ENCODE results near the gene HBG1. TPM values are rescaled to one million over a fixed set of nuclear protein-coding genes. Genes with fewer than 3 reads are reported as not detected.

The HBG1 gene
- total RNA-seq, 2 donors from 2014 or later: not detected

DNA sequence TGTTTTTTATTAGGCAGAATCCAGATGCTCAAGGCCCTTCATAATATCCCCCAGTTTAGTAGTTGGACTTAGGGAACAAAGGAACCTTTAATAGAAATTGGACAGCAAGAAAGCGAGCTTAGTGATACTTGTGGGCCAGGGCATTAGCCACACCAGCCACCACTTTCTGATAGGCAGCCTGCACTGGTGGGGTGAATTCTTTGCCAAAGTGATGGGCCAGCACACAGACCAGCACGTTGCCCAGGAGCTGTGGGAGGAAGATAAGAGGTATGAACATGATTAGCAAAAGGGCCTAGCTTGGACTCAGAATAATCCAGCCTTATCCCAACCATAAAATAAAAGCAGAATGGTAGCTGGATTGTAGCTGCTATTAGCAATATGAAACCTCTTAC lies 24.2 kb downstream of the HBG1 start:
- H3K36me3 ChIP-seq: no peaks in the 10 kb centered on the region
- H3K9me3 ChIP-seq: no peaks in the 10 kb centered on the region
- H3K27ac ChIP-seq: no peak overlapping the region
- TF ChIP-seq, protein P1, sequence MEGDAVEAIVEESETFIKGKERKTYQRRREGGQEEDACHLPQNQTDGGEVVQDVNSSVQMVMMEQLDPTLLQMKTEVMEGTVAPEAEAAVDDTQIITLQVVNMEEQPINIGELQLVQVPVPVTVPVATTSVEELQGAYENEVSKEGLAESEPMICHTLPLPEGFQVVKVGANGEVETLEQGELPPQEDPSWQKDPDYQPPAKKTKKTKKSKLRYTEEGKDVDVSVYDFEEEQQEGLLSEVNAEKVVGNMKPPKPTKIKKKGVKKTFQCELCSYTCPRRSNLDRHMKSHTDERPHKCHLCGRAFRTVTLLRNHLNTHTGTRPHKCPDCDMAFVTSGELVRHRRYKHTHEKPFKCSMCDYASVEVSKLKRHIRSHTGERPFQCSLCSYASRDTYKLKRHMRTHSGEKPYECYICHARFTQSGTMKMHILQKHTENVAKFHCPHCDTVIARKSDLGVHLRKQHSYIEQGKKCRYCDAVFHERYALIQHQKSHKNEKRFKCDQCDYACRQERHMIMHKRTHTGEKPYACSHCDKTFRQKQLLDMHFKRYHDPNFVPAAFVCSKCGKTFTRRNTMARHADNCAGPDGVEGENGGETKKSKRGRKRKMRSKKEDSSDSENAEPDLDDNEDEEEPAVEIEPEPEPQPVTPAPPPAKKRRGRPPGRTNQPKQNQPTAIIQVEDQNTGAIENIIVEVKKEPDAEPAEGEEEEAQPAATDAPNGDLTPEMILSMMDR (IDR thresholded peaks at IDR 0.05): no peak
- no peak overlapping the region for H3K4me3 ChIP-seq
- no peak for DNase-seq (ENCODE audit: low spot score)
- H3K27me3 ChIP-seq: no peaks in the 10 kb centered on the region
- no peaks in the 10 kb centered on the region for H3K4me1 ChIP-seq

DNA sequence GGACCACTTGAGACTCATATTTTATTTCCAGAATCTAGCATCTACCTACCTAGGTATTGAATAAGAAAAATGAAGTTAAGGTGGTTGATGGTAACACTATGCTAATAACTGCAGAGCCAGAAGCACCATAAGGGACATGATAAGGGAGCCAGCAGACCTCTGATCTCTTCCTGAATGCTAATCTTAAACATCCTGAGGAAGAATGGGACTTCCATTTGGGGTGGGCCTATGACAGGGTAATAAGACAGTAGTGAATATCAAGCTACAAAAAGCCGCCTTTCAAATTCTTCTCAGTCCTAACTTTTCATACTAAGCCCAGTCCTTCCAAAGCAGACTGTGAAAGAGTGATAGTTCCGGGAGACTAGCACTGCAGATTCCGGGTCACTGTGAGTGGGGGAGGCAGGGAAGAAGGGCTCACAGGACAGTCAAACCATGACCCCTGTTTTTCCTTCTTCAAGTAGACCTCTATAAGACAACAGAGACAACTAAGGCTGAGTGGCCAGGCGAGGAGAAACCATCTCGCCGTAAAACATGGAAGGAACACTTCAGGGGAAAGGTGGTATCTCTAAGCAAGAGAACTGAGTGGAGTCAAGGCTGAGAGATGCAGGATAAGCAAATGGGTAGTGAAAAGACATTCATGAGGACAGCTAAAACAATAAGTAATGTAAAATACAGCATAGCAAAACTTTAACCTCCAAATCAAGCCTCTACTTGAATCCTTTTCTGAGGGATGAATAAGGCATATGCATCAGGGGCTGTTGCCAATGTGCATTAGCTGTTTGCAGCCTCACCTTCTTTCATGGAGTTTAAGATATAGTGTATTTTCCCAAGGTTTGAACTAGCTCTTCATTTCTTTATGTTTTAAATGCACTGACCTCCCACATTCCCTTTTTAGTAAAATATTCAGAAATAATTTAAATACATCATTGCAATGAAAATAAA lies 24.8 kb downstream of the HBG1 start:
- H3K36me3 ChIP-seq: no peaks in the 10 kb centered on the region
- no peaks in the 10 kb centered on the region for H3K27me3 ChIP-seq
- no peaks in the 10 kb centered on the region for H3K4me1 ChIP-seq
- no peak for DNase-seq (ENCODE audit: low spot score)
- H3K4me3 ChIP-seq: no peak overlapping the region
- H3K27ac ChIP-seq: no peak overlapping the region
- TF ChIP-seq, protein P1 (IDR thresholded peaks at IDR 0.05): no peak
- no peaks in the 10 kb centered on the region for H3K9me3 ChIP-seq

DNA sequence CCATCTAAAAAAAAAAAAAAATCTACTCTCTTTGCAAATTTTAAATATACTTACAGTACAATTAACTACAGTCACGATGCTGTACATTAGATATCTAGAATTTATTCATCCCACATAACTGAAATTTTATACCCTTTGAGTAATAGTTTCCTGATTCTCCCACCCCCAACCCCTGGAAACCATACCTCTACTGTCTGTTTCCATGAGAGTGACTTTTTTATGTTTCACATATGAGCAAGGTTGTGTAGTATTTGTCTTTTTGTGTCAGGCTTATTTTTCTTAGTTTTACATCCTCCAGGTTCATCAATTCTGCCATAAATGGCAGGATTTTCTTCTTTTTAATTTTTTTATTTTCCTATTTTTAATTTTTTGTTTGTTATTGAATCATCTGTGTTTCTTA lies 26.0 kb downstream of the HBG1 start:
- no peak for DNase-seq (ENCODE audit: low spot score)
- no peak overlapping the region for H3K4me3 ChIP-seq
- no peaks in the 10 kb centered on the region for H3K36me3 ChIP-seq
- TF ChIP-seq, protein P1 (IDR thresholded peaks at IDR 0.05): no peak
- H3K27ac ChIP-seq: no peak overlapping the region
- no peaks in the 10 kb centered on the region for H3K4me1 ChIP-seq
- no peaks in the 10 kb centered on the region for H3K27me3 ChIP-seq
- H3K9me3 ChIP-seq: no peaks in the 10 kb centered on the region

GRCh38 chr11:5223146-5223545 lies 26.5 kb downstream of the HBG1 start:
- Histone ChIP-seq H3K36me3 (no peaks in the 10 kb centered on the region), H3K4me3 (no peak overlapping the region), H3K27me3 (no peaks in the 10 kb centered on the region), H3K4me1 (no peaks in the 10 kb centered on the region), H3K9me3 (no peaks in the 10 kb centered on the region), H3K27ac (no peak overlapping the region)
- no peak for DNase-seq (ENCODE audit: low spot score)
- TF ChIP-seq, protein P1 (IDR thresholded peaks at IDR 0.05): no peak

GRCh38 chr11:5210376-5210885 lies 39.2 kb downstream of the HBG1 start:
- H3K4me3 ChIP-seq: no peak overlapping the region
- no peaks in the 10 kb centered on the region for H3K36me3 ChIP-seq
- TF ChIP-seq, protein P1 (IDR thresholded peaks at IDR 0.05): no peak
- H3K27ac ChIP-seq: no peak overlapping the region
- H3K4me1 ChIP-seq: no peaks in the 10 kb centered on the region
- DNase-seq (ENCODE audit: low spot score): no peak
- no peaks in the 10 kb centered on the region for H3K9me3 ChIP-seq
- H3K27me3 ChIP-seq: no peaks in the 10 kb centered on the region

Measured in right atrium auricular region (tissue), 2 donors.